K562 (cell line): Measurements from ENCODE around the gene ADGRB3. TPM values are rescaled to one million over a fixed set of nuclear protein-coding genes. Genes with fewer than 3 reads are reported as not detected.

Experiments
- BRD4 ChIP-seq: fragments of 200-600 bp; sonication (generic); IDR thresholded peaks from 2 replicates; pipeline ENCODE4 v1.6.1; 2017; ENCODE audit warnings: inconsistent platforms
- CHCHD3 ChIP-seq: fragments of 250-450 bp; sonication (Bioruptor Pico); IDR thresholded peaks from 2 replicates; pipeline ENCODE4 v2.1.2; 2022; ENCODE audit warnings: mild to moderate bottlenecking
- EP300 ChIP-seq: IDR thresholded peaks from 2 replicates; pipeline ENCODE4 v1.6.1; 2012; ENCODE audit warnings: low read length, improper control_type of control experiment
- IRF1 ChIP-seq: sonication (generic); formaldehyde crosslinking; IDR thresholded peaks from 2 replicates; pipeline ENCODE4 v1.8.0; 2022; ENCODE audit warnings: missing genetic modification reagents, mild to moderate bottlenecking, borderline replicate concordance
- LARP7 ChIP-seq: fragments of 450-650 bp; IDR thresholded peaks from 2 replicates; pipeline ENCODE4 v1.6.1; 2016
- LEF1 ChIP-seq: fragments of 450-650 bp; IDR thresholded peaks from 2 replicates; pipeline ENCODE4 v1.6.1; 2016; ENCODE audit warnings: mild to moderate bottlenecking
- MBD2 ChIP-seq: sonication (generic); IDR thresholded peaks from 2 replicates; pipeline ENCODE4 v1.6.1; 2016; ENCODE audit warnings: low read depth, borderline replicate concordance
- NFE2L1 ChIP-seq: fragments of 450-650 bp; IDR thresholded peaks from 2 replicates; pipeline ENCODE4 v1.6.1; 2016; ENCODE audit warnings: missing genetic modification characterization, low read depth, mild to moderate bottlenecking, missing compliant biosample characterization, moderate library complexity, borderline replicate concordance
- NR0B1 ChIP-seq: fragments of 450-650 bp; IDR thresholded peaks from one replicate; pipeline ENCODE4 v1.6.1; 2018; ENCODE audit warnings: mild to moderate bottlenecking, moderate library complexity; ENCODE audit not compliant: partially characterized antibody
- RBM17 ChIP-seq: fragments of 200-400 bp; formaldehyde crosslinking; IDR thresholded peaks from 2 replicates; pipeline ENCODE4 v1.6.1; 2017; ENCODE audit warnings: low read depth, mild to moderate bottlenecking, low read length, borderline replicate concordance
- RHOXF2B ChIP-seq: fragments of 250-450 bp; sonication (Bioruptor Pico); conservative IDR thresholded peaks from 2 replicates; pipeline ENCODE4 v1.5.1; 2021
- SIN3A ChIP-seq, 2 experiments: fragments of 150-350 bp in 1 of 2; IDR thresholded peaks; 2 replicates each; pipeline ENCODE4 v1.6.1; 2011 to 2016; ENCODE audit warnings: borderline replicate concordance in 2 of 2, low read depth in 2 of 2, low read length in 2 of 2, mild to moderate bottlenecking in 2 of 2, moderate library complexity in 2 of 2; ENCODE audit not compliant: control insufficient read depth in 1 of 2
- SMAD3 ChIP-seq: fragments of 450-650 bp; formaldehyde crosslinking; conservative IDR thresholded peaks from 2 replicates; pipeline ENCODE4 v1.4.0; 2020; ENCODE audit warnings: mild to moderate bottlenecking
- ZNF408 ChIP-seq: fragments of 250-450 bp; sonication (Bioruptor Pico); IDR thresholded peaks from 2 replicates; pipeline ENCODE4 v1.4.0; 2020; ENCODE audit warnings: low read depth, mild to moderate bottlenecking, moderate library complexity
- ZNF830 ChIP-seq: fragments of 250-450 bp; sonication (Bioruptor Pico); IDR thresholded peaks from 2 replicates; pipeline ENCODE4 v1.5.0; 2021; ENCODE audit warnings: mild to moderate bottlenecking
- polyA plus RNA-seq, 8 experiments: library from polyadenylated mRNA; depleted of rRNA in 4 of 8; stranded (reverse) in 5 of 8; unstranded in 3 of 8; fragments of >200 nt; fragmentation: Nextera tagmentation in 2 of 8; fragmentation: Illumina TruSeq in 1 of 8; extraction: Ambion mirVana in 2 of 8; extraction: Trizol in 1 of 8; gene quantifications; 2 replicates each; pipeline versions ENCODE4 v1.2.1 to v1.2.3, GENCODE V29; 2011 to 2014; ENCODE audit warnings: inconsistent platforms in 1 of 8, missing spikeins in 1 of 8
- total RNA-seq, 7 experiments: library from RNA; depleted of rRNA in 6 of 7; stranded (reverse); fragments of >200 nt in 6 of 7; fragmentation: Illumina TruSeq in 2 of 7; extraction: Trizol in 2 of 7; gene quantifications; 2 replicates each; pipeline versions ENCODE4 v1.2.1 to v1.2.3, GENCODE V29; 2011 to 2021; ENCODE audit warnings: low replicate concordance in 1 of 7
- TF ChIP-seq, protein P1 (sequence below): fragments of 450-650 bp; IDR thresholded peaks from 2 replicates; pipeline ENCODE4 v1.6.1; 2016; ENCODE audit warnings: low read depth, mild to moderate bottlenecking, moderate library complexity
- TF ChIP-seq, protein P2 (sequence below): fragments of 250-450 bp; sonication (Bioruptor Pico); IDR thresholded peaks from 2 replicates; pipeline ENCODE4 v1.4.0; 2020; ENCODE audit warnings: mild to moderate bottlenecking, moderate library complexity, borderline replicate concordance
- TF ChIP-seq, protein P3 (sequence below): fragments of 450-650 bp; formaldehyde crosslinking; IDR thresholded peaks from 2 replicates; pipeline ENCODE4 v1.4.0; 2020; ENCODE audit warnings: mild to moderate bottlenecking
- TF ChIP-seq, protein P4 (sequence below): sonication (generic); formaldehyde crosslinking; IDR thresholded peaks from 2 replicates; pipeline ENCODE4 v1.8.0; 2022; ENCODE audit warnings: mild to moderate bottlenecking, missing genetic modification reagents, borderline replicate concordance

ADGRB3 gene
- total and polyA plus RNA-seq, 9 of the 15 experiments (the other 6 are each of a cell fraction or from before 2014, with no cell fraction given) = 0.90 to 7.8 (median 2.4) TPM

- TF ChIP-seq ZNF408 (CRISPR knock-in tag) (no peak), ZNF830 (CRISPR knock-in tag) (no peak), RHOXF2B (CRISPR knock-in tag) (no peak), NR0B1 (no peak), NFE2L1 (tag) (no peak), SMAD3 (no peak), SIN3A (IDR thresholded peaks at IDR 0.05; ENCODE audit: borderline replicate concordance in 2 of 2, control insufficient read depth in 1 of 2, low read depth in 2 of 2, low read length in 2 of 2) (no peak), EP300 (no peak; the same call in 1 of the 2 replicates), MBD2 (no peak), RBM17 (no peak), CHCHD3 (CRISPR knock-in tag) (no peak), LEF1 (peak; percentile 90), LARP7 (peak; percentile 68; the same call in 1 of the 2 replicates), BRD4 (no peak), IRF1 (no peak)
- TF ChIP-seq, protein P1, sequence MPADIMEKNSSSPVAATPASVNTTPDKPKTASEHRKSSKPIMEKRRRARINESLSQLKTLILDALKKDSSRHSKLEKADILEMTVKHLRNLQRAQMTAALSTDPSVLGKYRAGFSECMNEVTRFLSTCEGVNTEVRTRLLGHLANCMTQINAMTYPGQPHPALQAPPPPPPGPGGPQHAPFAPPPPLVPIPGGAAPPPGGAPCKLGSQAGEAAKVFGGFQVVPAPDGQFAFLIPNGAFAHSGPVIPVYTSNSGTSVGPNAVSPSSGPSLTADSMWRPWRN = no peak
- TF ChIP-seq, protein P2, sequence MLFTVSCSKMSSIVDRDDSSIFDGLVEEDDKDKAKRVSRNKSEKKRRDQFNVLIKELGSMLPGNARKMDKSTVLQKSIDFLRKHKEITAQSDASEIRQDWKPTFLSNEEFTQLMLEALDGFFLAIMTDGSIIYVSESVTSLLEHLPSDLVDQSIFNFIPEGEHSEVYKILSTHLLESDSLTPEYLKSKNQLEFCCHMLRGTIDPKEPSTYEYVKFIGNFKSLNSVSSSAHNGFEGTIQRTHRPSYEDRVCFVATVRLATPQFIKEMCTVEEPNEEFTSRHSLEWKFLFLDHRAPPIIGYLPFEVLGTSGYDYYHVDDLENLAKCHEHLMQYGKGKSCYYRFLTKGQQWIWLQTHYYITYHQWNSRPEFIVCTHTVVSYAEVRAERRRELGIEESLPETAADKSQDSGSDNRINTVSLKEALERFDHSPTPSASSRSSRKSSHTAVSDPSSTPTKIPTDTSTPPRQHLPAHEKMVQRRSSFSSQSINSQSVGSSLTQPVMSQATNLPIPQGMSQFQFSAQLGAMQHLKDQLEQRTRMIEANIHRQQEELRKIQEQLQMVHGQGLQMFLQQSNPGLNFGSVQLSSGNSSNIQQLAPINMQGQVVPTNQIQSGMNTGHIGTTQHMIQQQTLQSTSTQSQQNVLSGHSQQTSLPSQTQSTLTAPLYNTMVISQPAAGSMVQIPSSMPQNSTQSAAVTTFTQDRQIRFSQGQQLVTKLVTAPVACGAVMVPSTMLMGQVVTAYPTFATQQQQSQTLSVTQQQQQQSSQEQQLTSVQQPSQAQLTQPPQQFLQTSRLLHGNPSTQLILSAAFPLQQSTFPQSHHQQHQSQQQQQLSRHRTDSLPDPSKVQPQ (CRISPR knock-in tag) = no peak
- TF ChIP-seq, protein P3, sequence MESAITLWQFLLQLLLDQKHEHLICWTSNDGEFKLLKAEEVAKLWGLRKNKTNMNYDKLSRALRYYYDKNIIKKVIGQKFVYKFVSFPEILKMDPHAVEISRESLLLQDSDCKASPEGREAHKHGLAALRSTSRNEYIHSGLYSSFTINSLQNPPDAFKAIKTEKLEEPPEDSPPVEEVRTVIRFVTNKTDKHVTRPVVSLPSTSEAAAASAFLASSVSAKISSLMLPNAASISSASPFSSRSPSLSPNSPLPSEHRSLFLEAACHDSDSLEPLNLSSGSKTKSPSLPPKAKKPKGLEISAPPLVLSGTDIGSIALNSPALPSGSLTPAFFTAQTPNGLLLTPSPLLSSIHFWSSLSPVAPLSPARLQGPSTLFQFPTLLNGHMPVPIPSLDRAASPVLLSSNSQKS (CRISPR knock-in tag) = no peak
- TF ChIP-seq, protein P4, sequence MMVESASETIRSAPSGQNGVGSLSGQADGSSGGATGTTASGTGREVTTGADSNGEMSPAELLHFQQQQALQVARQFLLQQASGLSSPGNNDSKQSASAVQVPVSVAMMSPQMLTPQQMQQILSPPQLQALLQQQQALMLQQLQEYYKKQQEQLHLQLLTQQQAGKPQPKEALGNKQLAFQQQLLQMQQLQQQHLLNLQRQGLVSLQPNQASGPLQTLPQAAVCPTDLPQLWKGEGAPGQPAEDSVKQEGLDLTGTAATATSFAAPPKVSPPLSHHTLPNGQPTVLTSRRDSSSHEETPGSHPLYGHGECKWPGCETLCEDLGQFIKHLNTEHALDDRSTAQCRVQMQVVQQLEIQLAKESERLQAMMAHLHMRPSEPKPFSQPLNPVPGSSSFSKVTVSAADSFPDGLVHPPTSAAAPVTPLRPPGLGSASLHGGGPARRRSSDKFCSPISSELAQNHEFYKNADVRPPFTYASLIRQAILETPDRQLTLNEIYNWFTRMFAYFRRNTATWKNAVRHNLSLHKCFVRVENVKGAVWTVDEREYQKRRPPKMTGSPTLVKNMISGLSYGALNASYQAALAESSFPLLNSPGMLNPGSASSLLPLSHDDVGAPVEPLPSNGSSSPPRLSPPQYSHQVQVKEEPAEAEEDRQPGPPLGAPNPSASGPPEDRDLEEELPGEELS = no peak
These were observed 332.6 kb downstream of the ADGRB3 start (continued) for GRCh38 chr6:68967549-68968300.
